ENCODE measurements around the gene HOXD11.
A peak's percentile ranks its signal among the peaks of the same experiment; 100 is the strongest.

Gene HOXD11

DNA sequence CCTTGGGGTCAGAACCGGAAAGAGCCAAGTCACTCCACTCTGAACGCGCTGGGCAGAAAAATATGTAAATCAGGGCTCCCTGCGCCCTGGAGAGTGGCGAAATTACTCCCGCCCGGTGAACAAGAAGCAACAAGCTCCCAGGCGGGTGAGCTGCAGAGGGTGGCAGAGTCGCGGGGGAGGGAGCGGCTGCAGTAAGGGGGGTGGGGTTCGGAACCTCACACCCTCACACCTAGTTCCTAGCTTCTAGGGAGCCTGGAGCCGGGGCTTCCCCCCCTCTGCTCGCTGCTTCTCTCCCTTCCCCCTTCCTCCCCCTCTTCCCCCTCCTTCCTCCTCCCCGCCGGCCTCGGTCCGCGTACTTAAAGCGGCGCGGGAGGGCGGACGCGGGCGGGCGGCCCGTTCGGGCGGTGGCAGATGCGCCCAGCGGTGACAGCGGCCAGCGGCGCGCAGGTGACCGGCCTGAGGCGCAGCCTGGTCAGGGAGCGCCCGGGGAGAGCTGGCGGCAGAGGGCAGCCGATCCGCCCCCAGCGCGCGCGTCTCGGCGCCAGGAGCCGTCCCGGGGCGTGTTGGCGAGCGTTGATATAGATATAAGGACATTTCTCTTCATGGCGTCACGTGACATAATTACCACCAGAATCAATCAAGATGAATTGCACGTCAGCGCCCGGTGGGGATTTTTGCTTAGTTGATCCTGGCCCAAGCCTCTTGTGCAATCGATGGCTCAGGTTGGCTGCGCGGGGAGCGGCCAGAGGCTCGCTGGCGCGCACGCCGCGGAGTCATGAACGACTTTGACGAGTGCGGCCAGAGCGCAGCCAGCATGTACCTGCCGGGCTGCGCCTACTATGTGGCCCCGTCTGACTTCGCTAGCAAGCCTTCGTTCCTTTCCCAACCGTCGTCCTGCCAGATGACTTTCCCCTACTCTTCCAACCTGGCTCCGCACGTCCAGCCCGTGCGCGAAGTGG lies at the start of gene HOXD11:
TSS of gene HOXD11 (plus strand) at position 700 of the 959 bp plus-strand sequence. CDS start at position 776, 76 bp downstream.
- DNase-seq: peak in 1 of 2 experiments; percentile 44

DNA sequence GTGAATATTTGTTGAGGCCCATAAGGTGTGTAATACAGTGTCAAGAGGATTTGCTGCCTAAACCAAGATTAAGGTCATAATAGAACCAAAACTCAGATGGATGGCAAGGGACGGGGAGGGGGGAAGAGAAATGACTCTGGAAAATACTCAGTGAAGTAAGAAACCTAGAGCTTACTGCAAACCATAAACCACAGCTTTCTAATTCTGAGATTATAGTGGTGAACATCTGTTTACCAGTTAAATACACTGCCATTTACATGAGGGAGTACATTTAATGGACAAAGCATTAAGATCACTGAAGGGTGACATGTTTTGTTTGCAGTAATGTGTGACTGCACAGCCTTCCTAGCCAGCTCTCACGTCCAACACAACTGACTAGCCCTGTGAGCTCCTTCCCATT lies 43.1 kb upstream of the HOXD11 start:
- DNase-seq: no peak

DNA sequence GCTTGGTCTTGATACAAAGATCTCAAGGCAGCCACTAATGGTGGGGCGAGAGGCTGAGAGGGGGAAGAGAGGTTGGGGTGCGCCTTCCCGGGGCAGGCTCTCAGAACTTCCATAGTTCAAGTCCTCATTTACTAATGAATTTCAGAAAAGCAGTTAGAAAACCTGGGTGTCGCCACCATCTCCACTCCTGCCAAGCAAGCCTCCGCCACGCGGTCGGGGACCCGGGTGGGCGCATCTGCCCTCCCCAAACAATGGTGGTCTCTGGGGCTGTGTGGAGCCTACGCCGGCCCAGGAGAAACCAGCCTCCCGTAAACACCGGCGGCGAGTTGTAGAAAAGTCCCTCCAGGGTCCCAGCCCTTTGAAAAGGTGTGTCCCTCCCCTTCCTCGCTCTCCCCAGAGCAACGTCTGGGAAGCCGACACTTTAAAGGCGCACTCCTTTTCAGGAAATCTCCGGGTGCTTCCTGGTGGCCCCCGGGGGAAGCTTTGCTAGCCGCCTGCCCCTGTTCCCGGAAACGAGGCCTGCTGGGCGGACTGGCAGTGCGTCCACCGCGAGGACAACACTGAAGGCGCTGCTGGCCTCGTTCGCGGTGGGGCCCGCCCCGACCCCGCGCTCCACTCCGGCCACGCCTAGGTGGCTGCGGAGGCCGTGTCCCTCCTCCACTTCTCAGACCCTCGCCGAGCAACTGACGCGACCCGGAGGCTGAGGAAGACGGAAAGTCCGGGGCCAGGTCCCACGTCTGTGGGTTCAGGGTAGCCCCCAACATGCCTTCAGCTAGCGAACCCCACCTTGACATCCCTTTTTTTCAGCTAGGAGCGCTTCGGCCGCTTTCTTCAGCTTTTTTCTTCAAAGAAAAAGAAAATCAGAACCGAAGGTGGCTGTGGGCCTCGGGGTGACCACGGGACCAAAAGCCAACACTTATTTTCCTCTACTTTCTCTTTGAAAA lies 40.2 kb upstream of the HOXD11 start:
- DNase-seq: no peak

DNA sequence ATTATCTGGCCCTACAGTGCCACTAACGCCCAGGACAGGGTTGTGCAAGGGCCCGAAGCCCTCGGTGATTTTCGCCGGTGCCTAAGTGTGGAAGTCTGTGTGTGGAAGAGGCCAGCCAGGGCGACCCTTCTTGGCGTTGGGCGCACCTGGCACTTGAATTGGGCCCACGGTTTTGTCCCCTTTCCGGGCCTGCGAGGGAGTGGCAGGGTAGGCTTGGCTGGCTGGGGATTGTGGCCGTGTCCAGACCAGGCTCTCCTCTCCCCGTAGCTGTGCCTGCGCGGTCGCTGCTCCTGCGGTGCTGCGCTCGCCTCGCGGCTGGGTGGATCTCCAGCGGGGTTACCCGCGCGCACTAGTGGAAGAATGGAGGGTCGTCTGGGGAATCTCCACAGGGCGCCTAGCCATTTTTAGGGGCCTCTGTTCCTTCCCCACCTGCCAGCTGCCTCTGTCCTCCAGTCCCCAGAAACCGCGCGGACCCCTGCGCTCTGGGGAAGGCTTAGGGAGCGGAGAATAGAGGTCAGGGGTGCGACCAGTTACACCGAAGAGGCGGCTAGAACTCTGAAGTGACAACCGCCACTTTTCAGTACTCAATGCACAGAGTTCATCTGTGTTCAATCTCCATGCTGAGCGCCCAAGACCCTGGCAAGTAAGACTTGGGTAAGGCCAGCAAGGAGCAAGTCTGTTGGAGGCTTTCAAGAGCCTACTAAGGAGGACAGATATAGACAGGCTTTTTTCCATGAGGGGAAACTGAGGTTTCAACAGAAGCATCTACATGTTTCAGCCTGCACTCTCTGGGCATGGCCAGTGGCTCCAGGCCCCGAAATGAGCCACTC lies 39.3 kb upstream of the HOXD11 start:
- no peak for DNase-seq

DNA sequence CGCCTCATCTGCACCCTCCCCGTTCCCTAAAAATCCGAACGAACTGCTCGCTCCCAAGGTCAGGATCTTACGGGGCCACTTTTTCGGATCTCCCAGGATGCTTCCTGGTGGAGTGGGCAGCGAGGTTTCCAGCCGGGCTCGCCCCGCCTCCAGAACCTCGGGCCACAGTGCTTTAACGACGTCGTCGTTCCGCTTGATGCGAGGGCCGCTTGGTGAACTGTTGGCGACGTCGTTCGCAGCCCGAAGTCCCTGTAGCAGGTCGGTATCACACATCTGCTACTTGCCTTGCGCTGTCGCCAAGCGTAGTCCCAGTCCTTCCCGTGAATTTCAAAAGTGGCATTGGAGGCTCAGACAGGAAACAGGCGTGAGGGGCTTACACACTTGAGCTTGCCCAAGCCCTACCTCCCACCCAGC lies 38.7 kb upstream of the HOXD11 start:
- no peak for DNase-seq

DNA sequence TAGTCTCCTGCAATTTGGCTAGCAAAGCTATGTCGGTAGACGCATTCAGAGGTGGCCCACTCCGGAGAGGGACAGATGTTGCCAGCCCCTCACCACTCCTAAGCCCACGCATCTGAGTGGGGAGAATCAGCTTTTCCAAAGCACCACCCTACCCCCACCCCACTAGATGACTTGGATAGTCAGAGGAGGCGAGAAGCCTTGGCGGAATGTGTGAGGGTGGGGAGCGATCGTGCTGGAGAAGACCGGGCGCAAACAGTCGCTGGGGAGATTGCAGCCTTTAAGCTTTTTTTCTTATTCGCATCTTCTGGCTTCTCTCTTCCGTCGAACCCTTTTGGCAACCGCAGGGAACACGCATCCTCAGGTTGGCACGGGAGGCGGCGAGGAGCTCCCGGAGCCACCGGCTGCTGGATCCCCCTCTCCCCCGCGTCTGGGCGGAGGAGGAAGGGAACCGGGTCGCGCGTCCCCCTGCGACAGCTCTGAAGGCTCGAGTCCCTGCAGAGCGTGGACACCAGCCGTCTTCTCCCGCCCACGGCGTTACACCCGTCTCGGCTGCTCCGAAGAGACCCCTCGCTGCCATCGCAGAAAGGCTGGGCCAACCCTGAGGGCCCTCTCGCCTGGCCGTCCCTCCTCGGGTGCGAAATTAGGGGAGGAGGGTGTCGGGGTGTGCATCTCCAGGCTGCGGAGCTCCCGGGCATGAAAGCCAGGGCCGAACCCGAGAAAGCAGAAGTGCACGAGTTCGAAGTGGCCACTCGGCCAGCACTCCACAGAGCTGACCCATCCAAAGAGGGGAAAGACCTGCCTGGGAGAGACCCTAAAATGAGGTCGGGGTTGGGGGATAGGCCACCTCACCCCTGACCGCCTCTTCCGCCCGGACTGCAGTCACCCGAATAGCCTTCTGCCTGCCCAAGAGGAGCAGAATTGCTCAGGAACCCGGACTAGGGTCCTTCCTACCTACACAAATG lies 35.5 kb upstream of the HOXD11 start:
- DNase-seq: no peak

DNA sequence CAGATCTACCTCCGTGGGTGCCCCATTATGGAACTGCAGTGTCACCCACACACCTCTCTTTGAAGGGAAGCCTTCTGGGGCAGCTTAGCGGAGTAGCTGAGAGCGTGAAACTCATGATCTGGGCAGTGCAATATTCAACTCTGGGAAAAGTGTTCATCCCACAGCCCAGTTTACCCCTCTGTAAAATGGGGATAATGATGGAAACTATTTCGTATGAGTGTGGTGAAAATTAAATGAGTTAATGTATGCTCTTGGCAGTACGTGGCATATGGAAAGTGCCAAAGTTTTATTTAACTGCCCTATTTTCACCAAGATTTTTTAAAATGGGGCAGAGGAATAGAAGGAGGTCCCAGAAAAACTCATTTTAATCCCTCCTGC lies 34.8 kb upstream of the HOXD11 start:
- no peak for DNase-seq

DNA sequence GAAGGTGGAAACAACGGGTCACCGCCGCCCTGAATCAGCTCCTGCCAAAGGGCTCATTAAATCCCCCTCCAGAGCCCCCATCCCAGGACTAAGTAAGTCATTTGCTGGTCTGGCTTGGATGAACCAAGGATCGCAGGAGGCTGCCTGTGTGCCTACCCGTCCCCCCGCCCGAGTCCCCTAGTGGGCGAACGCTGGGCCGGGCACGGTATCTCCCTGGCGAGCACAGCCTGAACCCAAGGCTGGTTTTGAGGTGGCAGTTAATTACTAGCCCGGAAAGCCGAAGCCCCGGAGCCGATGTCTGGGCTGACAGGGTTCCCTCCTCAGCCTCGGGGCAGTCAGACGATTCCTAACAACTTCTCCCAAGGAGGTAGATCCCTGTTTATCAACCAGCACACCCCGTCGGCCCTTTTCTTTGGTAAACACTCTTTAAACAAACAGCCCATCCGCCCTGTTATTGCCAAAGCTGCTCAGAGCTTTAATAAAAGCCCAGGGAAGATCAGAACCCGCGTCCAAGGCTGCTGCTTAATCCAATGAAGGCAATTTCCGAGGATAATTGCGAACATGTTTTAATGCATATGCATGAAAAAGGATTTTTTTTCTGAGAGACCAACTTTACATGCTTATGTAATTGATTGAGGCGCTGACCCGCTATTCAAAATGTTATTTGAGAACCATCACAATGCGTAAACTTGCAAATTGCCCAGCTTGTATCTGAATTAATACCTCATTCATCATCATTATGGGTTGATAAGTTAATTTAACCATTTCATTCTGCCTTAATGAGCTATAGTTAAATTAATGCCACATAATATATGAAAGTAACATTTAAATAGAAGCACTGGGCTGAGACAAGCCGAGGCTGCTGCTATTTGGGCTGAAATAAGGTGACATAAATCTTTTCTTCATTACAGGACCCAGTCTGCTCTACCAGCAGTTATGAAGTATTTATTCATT lies 33.9 kb upstream of the HOXD11 start:
- no peak for DNase-seq

DNA sequence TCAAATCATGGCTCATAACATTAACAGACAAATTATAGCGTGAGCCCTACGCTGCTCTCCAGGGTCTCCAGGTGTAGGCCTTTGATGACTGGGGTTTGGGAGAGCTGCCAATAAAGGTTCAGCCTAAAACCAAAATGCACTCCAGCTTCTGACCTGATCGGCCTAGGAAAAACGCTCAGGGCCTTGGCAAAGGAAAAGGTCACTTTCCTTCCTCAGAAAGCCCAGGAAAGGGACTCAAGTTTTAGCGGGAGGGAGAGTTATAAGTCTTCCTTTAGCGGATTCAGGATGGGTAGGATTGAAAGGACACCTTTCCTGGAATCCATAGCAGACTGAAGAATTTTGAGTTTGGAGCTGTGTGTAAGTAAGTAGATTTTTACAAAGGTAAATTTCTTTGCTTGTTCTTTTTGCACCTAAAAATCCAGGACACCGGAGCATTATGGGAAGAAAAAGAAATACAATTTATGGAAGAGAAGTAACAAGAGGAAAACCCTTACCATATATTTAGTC lies 32.1 kb upstream of the HOXD11 start:
- no peak for DNase-seq

DNA sequence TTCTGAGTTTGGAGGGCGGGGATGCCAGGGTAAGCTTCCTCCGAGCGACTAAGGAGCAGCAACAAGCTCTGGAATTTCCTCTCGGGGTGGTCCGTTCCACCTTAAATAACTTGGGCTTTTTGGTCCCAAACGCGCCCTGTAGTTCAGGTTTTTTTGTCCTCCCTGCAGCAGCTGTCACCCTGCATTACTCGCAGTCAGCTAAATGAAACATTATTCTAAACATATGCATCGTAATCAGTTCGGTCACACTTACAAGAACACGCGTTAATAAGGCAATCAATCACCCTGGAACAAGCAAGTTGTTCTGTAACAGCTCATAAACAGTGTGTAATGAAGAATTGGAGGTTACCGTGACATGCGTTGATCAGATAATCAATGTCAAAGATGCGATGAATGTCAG lies 31.6 kb upstream of the HOXD11 start:
- DNase-seq: no peak

DNA sequence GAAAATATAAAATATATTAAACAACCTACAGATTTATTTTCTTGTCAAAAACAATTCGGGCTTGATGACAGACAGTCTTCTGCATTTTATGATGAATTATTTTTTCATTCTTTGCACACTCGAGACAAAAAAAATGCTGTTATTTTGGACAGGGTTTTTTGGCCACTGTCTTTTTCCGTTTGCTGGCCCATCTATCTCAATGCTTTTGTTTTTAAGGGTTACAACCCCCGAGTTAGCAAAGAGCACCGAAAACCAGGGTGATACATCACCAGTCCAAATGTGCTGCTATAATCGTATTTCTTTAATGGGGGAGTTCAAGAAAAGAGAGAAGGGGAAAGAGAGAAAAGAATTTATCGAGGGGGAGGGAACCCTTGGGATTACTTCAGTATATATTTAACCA lies 31.0 kb upstream of the HOXD11 start:
- DNase-seq: no peak

DNA sequence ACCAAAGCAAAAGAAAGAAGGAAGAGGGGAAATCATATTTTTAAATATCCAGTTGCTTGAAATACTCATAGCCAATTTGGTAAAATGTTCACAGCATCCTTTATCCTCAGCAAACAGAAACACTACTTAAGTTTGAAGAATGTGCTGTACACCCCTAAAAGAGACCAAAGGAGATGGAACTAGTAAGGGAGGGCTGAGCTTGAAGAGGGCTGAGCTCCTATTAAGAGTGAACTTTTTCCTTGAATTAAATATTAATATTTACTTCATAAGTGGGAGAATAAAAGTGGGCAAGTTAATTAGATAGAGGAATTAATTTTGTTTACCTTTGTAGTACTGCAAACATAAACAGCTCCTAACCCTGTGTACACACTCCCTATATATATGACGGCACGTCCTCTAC lies 30.3 kb upstream of the HOXD11 start:
- no peak for DNase-seq

DNA sequence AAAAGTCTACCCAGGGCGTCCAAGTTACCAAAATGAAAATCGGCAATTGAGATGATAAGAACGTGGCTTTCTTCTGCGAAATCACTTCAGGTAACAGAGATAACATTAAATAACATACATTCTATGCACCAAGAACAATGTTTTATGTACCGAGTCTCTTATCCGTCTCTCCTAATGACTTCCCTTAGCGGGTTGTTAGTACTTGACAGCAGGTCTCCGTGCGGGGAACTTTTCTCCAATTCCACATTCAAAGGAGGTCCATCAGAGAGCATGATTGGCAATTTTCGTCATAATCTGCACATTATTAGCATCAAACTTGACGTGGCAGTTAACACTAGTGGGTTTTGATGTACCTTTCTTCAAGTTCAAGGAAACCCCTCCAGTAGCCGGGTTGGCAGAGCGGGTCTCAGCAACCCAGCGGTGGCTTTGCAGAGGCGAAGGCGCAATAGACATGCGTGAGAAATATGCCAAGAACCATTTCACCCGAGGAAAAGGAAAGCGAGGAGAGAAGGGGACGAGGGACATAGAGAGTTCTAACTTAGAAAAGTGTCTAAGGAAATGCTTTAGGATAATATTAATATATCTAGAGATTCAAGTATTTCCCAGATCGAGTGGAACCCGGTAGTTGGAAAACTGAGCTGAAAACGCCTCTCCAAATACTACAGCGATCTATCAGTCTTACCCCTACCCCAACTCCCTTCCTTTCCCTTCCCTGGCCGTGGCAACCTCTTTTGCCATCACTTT lies 28.4 kb upstream of the HOXD11 start:
- DNase-seq: no peak

DNA sequence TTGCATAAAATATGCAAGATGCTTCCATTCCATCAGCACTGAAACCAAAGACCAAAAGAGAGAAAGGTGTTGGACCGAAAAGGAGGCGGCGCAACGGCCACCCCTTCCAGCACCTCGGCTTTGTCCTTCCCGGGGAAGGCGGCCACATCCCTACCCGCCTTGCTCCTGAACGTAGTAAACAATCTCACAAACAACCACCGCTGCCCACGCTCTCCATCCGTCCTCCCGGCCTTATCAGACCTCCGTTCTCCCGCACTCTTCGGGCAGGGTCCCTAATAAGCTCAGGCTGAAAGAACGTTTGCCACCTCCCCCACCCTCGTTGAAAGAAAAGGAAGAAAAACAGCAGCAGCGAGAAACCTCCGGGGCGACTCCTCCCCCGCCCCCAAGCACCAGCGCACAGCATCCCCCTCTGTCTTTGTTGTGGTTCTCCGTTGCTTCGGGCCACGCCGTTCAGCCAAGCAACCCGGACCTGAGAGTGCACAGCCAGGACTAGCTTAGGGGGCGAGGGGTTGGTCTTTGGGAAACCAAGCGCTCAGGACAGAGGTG lies 27.7 kb upstream of the HOXD11 start:
- DNase-seq: no peak

DNA sequence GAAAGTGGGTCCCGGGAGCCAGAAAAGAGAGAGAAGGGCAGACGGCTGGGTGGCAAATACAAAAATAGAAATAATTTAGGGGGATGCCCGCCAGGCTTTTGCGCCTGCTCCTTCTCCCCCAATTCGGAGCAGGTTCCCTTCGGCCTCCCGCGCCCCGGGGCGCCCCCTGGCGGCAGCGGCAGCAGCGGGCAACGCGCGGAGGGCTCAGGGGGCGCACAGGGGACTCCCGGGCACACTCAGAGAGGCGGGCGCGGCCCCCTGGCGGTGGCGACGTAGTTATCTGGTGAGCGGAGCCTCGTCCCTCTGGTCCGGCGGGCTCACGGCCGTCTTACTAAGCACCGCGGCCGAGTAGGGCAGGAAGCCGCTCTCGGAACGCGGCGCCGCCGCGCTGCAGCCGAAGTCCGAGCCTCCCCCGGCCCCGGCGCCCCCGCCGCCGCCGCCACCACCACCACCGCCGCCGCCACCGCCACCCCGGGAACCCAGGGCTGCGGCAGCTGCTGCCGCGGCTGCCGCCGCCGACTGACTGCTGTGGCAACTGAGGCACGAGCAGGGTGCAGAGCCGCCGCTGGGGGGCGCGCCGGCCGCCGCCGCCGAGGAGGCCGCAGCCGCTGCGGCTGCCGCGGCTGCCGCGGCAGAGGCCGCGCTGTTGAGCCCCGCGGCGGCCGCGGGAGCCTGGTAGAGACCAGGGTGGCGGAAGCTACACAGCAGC lies 27.1 kb upstream of the HOXD11 start:
- DNase-seq: no peak

DNA sequence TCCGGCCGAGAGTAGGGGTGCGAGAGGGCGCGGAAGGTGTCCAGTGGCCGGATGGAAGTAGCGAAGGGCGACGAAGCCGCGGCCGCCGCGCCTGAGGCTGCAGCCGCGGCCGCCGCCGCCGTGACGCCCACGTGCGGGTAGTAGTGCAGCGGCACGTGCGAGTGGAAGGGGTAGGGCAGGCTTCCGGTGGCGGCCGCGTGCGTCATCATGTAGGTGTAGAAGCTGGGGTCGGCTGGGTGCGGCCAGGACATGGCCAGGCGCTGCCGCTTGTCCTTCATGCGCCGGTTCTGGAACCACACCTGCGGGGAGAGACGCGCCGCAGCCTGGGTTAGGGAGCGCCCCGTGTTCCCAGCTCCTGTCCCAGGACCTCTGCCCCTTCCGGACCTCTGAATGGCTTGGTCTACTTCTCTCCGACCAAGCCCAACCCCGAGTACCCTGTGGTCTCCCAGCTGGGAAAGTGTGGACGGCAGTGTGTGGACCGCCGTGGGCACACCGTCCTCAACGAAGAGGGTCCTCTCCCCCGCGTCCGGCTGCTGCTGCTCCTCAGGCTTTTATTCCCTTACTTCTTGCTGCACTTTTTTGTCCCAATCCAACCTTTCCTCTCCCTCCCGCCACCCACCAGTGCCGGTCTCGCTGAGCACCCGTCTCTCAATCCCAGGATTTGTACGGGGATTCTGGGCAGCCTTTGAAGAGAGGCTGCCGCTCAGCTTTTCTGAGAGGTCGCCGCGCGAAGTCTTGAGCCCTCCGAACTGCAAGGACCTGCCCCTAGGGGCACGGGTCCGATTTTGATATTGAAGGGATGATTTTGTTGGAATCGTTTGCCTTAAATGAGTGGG lies 26.3 kb upstream of the HOXD11 start:
- peak in 1 of 2 experiments; percentile 37 for DNase-seq

DNA sequence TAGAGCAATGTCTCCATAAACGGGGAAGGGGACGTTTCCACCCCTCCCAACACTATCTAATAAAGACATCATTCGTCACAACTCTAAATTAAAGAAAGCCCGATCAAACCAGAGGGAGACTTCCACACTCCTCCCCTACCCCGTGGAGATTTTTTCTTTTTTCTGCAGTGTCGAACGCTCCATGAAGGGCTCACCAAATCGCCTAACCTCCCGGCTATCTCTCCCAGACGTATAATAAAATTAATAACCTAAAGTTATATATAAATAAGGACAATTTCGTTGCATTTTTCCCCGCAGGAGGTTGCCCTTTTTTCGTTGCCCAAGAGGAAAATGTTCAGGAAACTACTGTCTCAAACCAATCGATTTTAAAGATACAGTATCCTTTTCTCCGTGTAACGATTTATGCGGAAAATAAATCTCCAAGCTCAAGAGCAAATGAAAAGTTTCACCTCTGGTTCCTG lies 25.7 kb upstream of the HOXD11 start:
- no peak for DNase-seq
